Measurements from ENCODE around the gene H6PD.

The H6PD gene

GRCh38 chr1:9302745-9303524 is 68.4 kb downstream of the H6PD start:
- DNase-seq: no peak

DNA sequence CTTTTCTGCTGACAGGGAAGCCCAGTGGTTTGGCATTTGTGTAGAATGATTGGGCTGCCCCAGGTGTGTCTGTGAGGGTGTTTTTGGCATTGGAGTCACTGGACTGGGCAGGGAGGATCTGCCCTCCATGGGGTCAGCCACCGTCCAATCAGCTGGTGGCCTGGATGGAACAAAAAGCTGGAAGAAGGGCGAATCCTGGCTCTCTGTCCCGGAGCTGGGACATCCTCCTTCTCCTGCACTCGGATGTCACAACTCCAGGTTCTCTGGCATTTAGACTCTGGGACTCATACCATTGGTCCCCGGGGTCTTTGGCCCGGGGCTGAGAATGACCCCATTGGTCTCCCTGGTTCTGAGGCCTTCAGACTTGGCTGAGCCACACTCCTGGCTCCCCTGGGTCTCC is 69.3 kb downstream of the H6PD start:
- DNase-seq: no peak

GRCh38 chr1:9305216-9305615 is 70.6 kb downstream of the H6PD start:
- DNase-seq: no peak

- DNase-seq: no peak
Observed at GRCh38 chr1:9306006-9306405, 71.4 kb downstream of the H6PD start.

DNA sequence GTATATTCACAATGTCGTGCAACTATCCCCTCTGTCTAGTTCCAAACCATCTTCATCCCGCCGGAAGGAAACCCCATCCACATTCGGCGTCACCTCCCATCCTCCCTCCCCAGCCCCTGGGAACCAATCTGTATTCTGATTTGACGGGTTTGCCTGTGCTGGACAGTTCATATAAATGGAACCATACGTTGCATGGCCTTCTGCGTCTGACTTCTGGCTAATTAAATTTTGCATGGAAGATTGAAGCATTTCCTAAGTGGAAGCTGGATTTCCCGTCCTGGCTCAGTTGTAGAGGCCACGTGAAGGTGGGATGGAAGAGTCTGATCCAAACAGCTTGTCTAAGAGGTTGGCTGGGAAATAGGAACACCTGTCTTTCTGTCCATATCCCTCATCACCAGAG is 72.7 kb downstream of the H6PD start:
- no peak for DNase-seq

DNA sequence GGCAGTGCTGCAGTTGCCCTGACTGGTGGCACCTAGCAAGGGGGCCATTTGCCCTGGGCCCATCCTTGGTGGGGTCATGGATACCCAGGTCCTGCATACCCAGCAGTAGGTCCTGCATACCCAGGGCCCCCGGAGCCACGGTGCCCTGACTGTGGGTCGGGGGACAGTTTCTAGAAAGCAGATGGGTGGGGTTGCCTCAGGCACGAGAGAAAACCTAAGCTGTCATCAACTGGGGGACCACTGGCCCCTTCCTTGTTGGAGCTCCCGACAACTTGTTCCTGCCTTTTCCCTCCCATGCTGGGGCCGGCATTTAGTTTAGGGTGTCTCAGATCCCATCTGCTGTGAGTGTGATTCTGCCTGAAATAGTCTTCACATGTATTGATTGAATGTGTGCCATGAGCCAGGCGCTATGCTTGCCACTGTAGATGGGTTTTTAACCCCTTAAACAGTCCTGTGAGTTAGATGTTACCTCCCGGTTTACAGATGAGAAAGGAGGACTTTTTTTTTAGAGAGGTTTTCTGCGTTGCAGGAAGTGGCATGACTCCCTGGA is 73.7 kb downstream of the H6PD start:
- no peak for DNase-seq

- DNase-seq: no peak
Observed at GRCh38 chr1:9309080-9309479, 74.5 kb downstream of the H6PD start.

DNA sequence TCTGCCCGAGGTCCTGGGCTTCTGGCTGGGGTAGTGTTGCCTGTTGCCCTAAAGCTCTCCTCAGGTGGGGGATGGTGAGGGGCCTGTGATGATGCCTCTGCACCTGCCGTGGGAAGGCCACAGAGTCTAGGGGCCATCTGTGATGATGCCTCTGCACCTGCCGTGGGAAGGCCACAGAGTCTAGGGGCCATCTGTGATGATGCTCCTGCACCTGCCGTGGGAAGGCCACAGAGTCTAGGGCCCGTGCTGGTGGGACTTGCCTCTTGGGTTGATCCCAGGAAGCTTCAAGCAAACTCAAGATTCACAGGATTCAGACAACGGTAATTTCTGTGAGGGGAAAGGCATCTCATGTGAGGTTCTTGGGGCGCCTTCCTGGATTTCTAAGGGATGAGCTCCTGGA is 75.4 kb downstream of the H6PD start:
- DNase-seq: no peak

- no peak for DNase-seq
Observed at GRCh38 chr1:9311029-9311428, 76.5 kb downstream of the H6PD start.

DNA sequence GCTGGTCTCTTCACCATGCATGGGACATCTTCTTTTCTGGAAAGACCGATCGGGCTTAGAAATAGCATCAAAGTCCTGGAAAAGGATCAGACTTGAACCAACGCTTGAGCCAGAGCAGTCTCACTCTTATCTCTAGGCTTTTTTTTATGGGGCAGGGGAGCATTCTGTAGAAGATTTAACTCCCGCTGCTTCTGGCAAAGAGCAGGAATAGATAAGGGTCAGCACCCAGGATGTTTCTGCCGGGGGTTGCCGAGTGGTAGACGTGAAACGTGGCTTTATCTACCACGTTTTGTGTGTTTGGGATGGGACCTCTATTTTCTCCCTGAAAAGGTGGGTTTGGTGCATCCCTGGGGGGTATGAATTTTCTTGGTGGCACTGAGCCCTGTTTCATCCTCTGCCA is 76.9 kb downstream of the H6PD start:
- no peak for DNase-seq

GRCh38 chr1:9312168-9312720 is 77.7 kb downstream of the H6PD start:
- DNase-seq: no peak

- no peak for DNase-seq
Observed at GRCh38 chr1:9313576-9313975, 79.0 kb downstream of the H6PD start.

- no peak for DNase-seq
Observed at GRCh38 chr1:9314111-9314510, 79.5 kb downstream of the H6PD start.

DNA sequence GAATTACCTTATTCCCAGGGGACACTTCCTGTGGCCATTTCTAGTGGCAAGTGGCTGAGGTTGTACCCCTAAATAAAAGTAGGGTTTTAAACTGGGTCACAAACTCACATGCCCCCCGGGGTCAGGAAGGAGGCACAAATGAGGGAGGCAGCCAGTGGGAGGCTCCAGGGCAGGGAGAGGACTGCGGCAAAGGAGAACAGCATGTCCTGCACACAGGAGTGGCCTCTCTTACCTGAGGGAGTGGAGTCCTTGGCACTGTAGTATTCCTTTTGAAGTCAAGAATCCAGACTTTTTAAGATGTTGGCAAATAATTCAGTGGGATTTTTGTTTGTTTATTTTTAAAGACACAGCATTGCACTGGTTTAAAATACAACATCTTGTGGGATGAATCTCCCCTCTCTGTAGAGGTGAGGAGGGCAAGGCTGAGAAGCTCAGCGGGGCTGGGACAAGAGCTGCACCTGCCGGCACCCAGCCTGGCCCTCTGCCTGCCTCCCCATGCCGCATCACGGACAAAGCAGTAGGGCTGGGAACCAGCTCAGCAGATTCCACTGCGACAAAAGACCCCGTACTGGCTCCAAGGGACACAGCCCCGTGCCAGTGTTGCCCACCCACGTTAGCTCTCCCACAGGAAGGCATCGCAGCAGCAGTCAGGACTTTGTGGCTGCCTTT is 80.3 kb downstream of the H6PD start:
- no peak for DNase-seq

GRCh38 chr1:9315411-9316079 is 81.0 kb downstream of the H6PD start:
- no peak for DNase-seq

- no peak for DNase-seq
Observed at GRCh38 chr1:9316080-9316444, 81.5 kb downstream of the H6PD start.

GRCh38 chr1:9316512-9316911 is 81.9 kb downstream of the H6PD start:
- no peak for DNase-seq

- DNase-seq: no peak
Observed at GRCh38 chr1:9317072-9317471, 82.5 kb downstream of the H6PD start.

GRCh38 chr1:9317591-9318417 is 83.2 kb downstream of the H6PD start:
- no peak for DNase-seq

DNA sequence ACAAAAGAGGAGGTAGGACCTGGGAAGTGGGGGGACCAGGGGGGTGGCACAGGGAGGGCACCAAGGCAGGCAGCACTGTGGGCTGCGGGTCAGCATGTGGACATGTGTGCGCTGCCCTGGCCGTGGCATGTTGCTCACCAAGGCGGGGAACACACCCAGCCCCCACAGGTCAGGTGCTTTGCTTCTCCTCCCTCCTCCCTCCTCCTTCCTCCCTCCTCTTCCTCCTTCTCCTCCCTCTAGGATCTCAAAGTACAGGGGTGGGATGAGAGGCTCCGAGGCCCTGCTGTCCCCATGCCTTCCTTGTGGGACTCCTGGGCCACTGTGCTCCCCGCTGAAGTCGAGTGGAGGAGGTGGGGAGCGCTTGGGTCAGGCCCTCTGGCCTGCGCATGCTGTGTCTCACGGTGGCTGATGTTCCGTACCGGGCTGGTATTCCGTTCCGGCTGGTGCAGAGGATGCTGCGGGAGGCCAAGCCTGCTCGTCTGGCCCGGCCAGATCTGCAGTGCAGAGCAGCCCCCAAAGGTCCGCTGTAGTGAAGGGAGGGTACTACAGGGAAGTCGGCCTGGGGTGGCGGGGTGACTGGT is 84.7 kb downstream of the H6PD start:
- no peak for DNase-seq

- no peak for DNase-seq
Observed at GRCh38 chr1:9319789-9320519, 85.4 kb downstream of the H6PD start.
